Activated CD8-positive, alpha-beta memory T cell treated with anti-CD3 and anti-CD28 coated beads for 4 hours (primary cell): Measurements from ENCODE around the gene CARMIL3.

Experiments used
- DNase-seq, 2 donors: peaks; one replicate each; pipeline ENCODE4 v3.0.0-alpha.2; 2020; ENCODE audit warnings: low read depth in 2 of 2

Gene CARMIL3

DNA sequence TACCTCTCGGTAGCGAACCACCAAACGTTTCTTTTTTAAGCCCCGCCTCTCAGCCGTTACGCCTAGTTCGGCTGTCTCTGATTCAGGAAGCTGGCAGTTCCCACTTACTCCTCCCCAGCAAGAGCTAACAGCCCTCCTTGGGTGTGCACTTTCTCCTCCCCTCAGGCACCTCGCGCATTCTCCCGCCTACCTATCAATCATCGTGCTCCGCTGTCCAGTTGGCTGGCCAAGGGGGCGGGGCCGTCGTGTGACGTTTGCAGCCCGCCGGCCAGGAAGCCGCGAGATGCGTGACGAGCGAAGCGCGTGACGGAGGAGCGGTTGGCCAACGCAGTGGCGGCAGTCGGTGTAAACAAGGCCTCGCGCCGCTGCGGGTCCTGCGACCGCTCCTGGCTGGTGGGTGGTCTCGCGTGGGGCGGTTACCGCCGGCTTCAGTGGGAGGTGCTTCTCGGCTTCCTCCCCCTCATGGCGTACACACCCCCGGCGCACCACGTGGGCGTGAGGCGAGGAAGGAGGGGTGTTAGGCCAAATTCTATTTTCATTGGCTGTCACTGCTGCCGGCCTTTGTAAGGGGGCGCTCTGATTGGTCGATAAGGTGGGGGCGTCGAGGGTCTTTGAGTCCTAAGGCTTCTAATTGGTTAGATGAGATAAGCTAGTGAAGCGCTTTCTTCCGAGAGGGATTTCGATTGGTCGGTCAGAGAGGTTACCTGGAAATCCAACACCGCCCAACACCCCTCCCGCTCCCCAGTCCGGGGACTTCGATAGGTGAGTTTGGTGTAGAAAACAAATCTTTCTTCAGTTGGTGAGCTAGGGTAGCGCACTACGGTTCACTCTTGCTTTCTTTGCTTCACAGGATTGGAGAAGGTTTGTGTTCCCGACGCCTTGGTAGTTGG is 63.0 kb downstream of the CARMIL3 start, which contains the start of the genes DCAF11 and NRL:
TSS of gene DCAF11 (plus strand) at position 246 of the 890 bp plus-strand sequence. CDS start 818 bp downstream, outside the sequence.
TSS of gene NRL (minus strand) at position 418 of the 890 bp plus-strand sequence. CDS start 32,101 bp downstream, outside the sequence.
- DNase-seq: peak; percentile 96 to 98

DNA sequence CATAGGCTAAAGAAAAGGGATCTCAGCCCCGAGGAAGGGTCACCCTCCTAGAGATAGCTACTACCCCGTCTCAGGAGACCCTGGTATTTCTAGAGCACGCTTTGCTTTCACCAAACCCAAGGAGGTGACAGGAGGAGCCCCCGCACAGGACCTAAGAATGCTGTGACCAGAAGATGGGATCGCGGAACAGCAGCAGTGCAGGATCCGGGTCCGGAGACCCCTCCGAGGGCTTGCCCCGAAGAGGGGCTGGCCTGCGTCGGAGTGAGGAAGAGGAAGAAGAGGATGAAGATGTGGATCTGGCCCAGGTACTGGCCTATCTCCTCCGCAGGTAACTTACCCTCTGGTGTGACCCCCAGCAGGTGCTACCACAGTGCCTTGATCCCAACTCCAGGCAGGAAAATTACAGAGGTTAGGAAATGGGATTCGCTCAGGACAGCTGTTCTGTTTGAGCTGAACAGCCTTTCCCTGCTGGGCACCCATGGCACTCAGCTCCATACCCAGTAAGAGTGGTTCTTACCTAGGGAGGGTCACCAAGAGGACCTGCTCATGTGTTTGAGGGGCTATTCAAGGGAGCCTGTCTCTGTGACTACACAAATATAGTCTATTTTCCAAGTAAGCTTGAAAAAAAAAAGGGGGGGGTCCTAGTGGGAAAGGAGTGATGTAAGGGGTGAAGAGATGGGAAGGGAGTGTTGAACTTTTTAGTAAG is 63.8 kb downstream of the CARMIL3 start:
- DNase-seq: no peak

DNA sequence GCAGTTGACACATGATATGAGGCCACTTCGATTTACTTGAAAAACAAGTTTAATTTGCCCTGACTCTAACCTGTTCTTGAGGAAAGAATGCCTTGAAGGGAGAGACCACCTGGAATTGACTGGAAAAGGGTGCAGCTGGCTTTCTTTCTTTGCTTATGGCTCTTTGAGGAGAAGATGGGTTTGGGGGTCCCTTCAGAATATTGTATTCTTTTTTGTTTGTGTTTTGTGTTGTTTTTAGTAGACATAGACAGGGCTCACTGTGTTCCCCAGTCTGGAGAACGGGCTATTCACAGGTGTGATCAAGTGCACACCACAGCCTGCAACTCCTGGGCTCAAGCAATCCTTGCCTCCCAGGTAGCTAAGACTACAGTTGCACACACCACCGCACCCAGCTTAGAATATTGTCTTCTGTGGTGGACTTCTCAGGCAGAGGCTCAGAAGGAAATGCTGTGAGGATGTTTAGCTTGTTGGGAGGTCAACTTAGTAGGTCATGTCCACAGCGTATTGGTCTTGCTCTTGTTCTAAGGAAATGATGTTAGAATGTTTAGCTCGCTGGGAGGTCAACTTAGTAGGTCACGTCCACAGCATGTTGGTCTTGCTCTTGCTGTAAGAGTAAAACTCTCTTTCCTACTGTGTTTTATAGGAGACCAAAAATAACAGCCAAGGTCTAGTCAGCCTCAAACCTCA is 64.5 kb downstream of the CARMIL3 start:
- DNase-seq: no peak

DNA sequence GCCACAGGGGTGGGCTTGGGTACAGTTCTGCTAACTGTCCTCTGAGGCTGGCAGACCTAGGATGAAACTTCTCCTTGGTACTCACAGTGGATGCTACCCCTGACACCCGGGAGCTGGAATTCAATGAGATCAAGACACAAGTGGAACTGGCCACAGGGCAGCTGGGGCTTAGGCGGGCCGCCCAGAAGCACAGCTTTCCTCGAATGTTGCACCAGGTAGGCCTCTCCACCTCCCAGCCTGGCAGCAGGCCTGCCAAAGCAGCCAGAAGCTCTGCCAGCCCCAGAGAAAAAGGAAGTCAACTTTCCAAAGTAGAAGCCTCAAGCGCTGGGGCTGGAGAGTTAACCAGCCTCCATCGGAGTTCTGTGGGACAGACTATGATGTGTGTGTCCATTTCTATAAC is 65.4 kb downstream of the CARMIL3 start:
- no peak for DNase-seq
